ENCODE results near the gene IMPG1.
"Not testable (repeated sequence)": the region's sequence is repeated elsewhere in the genome, so short reads cannot be mapped to it uniquely, and the experiment has no call there.

Gene IMPG1

DNA sequence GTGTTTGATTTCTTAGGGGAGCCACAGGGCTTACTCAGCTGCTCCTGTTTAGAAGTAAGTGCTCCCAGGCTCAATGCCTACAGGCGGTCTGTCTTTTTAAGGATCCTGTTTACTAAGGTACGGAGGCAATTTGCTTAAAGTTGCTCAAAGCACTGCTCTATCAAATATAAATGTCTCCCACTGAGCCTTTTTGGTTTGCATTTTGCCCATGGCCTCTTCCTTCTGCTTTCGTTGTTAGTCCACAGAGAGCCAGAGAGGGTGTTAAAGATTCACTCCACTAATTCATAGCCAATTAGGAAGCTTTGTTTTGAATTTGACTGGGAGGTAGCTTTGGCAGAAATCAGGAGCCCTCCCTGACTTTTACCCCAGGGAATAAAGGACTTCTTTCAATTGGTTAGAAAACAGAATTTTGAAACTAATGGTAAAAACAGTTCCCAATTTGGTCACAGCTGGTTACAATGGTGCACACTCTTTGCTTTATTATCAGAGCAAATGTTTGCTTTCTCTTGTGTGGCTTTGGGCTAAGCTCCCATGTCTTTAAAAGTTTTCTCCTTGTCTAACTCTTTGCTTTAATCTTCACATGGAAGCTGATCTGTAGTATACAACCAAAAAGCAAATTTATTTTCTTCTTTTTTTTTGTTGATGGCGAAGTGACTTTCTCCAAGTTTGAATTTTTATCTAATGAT lies 126.2 kb downstream of the IMPG1 start:
- no peak for DNase-seq

DNA sequence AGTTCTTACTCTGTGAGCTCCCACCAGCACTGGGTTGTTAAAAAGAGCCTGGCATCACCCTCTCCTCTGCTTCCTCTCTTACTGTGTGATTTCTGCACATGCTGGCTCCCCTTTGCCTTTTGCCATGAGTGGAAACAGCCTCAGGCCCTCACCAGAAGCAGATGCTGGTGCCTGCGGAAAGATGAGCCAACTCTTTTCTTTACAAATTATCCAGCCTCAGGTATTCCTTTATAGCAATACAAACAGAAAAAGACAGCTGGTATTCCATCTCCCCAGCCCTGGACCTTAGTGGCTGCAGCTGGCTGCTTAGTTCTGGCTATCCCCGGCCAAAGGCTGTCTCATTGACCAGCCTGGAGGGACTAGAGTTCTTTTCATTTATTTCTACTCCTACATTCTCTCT lies 129.1 kb downstream of the IMPG1 start:
- no peak for DNase-seq

DNA sequence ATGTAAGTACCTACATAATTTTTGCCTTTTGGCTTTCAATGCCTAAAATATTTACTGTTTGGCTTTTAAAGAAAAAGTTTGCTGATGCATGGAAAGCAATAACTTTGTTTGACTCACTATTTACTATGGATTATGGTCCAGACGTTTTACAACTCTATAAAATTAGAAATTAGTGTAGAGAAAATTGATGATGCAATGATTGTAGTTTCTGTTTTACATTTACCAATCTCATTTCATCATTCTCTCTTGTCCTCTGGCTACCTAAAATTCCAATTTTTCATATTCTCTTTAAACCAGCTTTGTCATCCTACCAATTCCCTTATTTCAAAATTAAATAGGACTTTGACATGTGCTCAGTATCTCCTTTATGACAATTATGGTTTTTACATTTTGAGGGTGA lies 131.0 kb downstream of the IMPG1 start:
- no peak for DNase-seq

DNA sequence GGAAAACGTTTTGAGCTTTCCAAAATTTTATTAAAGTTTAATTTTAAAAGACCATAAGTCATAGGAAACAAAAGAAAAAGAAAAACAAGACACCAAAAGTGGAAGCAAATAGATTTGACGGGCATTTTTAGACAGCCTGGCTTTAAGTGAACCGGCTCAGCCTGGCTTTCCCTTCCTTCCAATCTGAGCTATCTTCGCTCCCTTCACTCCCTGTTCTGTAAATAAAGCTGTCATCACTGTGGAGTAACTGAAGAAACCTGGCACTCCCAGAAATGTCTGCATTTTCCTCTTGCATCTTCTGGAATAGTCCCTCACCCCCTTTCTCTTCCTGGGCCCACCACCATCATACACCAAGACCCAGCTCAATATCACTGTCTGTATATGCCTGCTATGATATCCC lies 131.9 kb downstream of the IMPG1 start:
- no peak for DNase-seq

DNA sequence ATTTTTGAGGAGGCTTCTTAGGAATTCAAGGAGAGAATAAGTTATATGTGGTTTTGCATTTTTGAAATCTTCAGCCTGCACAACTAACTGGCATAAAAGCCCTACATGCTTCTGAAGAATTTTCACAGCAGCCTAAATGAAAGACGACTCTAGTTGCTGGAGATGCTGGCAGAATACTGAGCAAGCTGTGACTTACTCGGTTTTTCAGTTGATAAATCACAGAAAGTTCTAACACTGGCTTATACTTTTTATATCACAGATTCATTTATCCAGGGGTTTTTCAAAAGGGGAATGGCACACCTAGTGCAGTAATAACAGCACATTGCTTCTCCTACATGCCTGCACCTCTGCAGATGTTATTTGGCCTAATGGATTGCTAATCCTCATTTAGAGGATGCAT lies 134.6 kb downstream of the IMPG1 start:
- DNase-seq: no peak

DNA sequence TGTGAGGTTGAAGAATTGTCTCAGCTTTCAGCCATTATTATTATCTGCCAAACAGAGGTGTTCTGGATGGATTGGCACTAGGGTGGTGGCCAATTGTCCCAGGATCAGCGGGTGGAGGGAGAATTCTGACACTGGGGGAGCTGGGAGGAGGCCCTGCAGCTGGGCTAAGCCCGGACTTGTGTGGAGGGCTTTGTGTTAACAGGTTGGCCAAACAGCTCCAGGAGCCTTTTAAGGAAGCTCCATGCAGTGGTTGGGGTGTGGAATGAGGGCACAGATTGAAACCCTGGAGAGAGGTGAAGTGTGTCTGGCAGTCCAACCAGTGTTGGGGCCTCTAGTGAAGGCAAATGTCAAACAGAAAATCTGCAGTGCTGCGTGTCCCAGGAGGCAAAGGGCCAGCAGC lies 135.8 kb downstream of the IMPG1 start:
- no peak for DNase-seq

DNA sequence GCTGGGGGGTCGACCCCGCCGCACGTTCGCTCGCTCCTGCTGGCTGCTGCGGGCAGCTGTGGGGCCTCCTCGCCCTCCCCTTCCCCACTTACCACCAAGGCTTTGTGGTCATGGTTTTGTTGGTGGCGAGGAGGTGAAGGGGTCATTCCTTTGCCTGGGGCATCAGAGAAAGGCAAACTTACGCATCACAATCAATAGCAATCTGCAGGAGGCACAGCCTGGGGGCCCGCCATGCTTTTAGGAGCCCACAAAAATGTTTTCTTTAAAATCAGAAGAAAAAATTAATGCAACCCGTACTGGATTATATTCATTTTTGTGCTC lies 137.0 kb downstream of the IMPG1 start:
- DNase-seq: no peak

DNA sequence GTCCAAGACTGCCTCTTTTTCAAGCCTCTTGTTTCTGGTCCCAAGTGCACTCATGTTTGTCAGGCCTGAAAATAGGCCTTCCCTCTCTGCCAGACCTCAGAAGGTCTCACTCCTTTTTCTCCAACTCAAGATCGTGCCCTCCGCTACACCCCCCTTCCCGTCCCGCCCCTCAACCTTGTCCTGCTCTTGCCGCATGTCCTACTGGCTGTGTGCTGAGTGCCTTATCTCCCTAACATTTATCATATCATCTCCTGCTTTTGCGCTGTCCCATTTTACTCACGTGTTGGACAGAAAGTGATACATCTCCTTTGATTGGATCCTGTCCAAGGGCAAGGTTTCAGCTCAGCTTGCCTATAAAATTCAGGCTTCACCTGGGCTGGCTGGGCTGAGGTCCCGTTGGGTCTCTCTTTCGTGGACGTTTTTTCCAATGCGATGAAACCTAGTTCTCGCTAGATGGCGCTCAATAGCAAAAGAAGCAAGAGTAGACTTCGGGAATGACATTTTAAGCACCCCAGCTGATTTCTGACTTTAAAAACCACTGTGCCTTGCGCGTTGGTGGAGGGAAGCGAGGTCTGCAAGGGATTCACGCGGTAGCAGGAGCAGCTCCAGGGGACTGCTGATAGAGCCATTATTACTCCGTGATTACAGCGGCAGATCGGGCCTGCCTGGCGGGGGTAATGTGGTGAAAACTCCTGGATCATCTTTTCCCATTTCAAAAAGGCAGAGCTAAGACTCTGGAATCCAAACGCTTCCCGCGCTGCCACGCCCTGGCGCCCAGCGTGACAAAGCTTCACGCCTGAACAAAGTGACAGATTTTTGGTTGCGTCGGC lies 137.6 kb downstream of the IMPG1 start:
- peak; percentile 81 for DNase-seq

DNA sequence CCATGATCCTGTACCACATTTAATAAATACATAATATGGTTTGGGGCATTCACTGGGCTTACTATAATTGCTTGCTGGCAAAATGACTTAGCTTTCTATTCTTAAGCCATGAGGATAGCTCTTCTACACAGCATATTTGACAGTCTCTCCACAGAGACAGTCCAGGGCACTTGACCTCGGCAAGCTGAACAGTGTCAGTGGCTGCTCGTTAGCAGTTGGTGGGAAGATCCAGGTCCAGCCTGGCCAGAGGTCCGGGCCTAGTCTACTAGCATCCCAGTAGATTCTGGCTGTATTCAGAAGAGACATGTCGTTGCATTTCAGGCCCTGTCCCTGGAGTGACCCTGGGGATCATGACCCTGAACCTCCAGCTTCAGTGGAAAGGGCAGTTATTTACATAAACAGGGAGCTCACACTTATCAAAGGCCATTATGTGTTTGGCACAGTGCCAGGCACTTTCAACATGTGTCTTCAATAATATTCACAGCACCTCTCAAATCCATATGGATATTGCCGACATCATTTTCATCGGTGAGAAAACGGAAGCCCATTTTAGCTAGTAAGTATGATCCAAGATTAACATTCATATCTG lies 139.0 kb downstream of the IMPG1 start:
- no peak for DNase-seq

DNA sequence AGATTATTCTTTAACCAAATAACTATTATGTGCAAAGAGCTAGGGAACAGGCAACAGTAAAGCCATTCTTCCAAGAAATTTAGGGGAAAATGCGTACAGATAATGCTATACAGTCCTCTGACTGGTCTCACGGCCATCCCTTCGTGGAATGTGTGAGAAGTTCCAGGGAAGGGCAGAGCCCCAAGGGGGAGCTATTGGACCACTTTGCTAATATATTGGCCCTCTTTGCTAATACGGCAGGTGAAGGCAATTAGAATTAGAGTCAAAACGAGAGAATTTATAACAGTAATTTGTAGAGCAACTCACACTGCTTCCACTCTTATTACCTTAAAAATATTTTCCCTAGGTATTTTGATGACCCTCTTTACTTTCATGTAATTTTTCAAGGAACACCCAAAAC lies 140.4 kb downstream of the IMPG1 start:
- peak; percentile 24 for DNase-seq

DNA sequence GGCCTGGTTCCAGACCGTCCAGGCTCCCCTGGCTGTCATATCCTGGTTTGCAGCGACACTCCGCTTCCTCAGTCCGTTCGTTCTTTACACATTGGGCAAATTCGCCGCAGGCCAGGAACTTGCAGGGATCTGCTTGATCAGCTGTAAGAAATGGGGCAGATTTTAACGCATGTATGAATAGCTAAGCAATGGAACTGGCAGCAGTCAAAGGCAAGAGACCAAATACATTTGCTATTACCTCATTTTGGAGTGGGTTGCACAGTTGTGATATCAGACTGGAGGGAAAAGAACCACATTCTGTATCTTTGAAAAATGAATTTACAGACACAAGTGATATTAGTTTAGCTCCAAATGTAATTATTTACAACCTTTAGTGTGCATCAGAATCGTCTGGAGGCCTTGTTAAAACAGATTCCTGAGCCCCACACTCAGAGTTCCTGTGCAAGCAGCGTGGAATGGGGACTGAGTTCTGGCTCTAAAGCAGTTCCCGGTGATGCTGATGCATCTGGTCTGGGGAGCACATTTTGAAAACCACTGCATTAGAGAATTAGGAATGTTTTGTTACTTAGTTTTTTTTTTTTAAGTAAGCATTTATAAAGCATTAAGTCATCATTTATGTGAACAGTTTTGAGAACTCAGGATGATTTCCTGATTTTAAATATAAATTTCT lies 141.3 kb downstream of the IMPG1 start:
- DNase-seq: peak; percentile 12

DNA sequence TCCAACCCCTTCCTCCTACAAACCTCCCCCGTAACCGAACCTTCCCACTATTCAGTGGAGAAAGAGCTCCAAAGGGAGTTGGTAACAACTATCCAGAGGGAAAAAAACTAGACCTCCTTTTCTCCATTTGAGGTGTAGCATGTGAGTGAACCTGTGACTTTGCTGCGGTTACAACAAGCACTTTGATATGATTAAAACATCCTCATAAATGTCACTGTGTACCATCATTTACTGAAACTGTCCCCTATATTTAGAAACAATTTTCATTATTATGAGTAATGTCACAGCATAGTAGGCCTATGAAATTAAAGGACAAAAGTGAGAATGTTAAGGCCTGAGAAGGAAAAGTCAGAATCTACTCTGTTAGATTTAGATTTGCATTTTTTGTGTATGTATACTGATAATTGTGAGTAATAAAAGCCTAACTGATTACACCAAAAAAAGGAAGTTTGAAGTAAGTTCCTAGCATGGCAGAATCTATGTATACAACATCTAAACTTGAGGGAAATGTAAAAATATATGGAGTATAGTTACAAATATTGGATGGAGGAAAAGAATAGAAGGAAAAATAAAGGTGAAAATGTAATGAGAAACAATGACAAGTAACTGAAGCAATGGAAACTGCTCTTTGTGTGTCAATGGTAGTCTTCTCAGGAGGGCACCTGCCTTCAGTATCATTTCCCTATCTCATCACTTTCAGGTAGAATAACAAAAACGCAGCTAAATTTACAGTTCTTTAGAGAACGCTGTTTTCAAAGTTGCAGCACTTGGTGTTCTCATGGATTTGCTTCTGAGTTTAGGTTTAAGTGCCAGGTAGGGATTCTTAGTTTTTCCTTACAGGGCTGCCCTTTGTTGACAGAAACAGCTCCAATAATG lies 145.9 kb downstream of the IMPG1 start:
- no peak for DNase-seq

DNA sequence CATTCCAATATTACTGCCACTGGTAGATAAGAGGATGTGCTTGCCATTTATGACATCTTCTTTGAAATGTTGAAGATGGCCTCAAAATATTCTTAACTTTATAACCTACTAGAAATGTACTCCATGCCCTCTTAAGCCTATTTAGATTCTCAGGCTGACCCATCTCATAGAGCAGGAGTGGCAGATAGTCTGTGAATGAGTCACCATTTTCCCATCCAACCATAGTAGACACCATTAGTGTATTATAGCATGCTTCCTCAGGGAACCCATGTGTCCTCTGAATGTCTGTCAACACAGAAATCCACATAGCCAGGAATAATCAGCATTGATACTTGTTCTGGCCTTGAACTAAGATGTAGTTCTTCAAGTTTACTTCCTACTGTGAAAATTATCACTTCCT lies 150.2 kb downstream of the IMPG1 start:
- peak; percentile 60 for DNase-seq

DNA sequence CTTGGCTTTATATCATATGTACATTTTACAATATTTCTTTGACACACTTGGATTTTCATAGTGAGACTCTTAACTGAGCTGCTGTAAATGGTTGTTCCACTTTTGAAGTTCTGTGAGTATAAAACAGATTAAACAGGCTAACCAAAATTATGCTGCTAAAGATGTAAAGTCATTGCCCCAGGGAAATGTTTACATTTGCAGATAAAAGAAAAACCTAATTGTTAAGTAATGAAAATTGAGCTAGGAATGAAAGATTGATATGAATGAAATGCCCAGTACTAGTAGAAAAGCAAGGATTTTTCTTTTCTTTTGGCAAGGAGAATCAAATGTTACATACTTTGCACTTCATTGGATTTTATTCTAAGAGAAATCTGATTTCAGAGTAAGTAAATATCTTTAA lies 159.4 kb downstream of the IMPG1 start:
- no peak for DNase-seq

DNA sequence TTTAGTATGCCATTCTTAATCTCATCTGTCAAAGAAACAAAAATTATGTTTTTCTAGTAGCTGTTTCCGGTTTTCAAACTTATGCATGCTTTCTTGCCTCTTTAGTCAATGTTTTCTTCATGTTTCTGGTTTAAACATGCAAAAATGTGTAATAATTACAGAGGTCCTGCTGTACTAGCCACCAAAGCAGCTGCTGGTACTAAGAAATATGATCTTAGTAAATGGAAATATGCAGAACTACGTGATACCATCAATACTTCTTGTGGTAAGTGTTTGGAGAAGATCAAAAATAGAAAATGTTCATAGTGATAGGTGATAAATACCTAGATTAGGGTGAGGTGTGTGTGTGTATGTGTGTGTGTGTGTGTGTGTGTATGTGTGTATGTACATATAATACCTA lies 165.0 kb downstream of the IMPG1 start:
- DNase-seq: no peak

DNA sequence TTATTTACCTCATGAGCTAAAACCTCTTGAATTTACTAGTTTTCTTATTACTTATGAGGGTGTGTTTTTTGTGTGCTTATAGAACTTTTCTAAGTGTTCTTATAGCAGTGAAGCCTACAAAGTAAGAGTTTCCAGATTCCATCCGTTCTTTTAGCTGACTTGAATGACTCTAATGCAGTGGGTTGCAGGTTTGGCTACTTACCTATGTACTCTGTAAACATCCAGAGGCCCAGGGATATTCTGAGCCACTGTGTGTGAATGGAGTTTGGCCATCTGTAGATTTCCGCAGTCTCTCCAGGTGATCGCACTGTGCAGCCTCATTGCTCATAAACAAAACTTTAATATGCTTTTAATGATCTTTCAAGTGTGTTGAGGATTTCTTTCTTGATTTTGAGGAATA lies 165.6 kb downstream of the IMPG1 start:
- DNase-seq: no peak

DNA sequence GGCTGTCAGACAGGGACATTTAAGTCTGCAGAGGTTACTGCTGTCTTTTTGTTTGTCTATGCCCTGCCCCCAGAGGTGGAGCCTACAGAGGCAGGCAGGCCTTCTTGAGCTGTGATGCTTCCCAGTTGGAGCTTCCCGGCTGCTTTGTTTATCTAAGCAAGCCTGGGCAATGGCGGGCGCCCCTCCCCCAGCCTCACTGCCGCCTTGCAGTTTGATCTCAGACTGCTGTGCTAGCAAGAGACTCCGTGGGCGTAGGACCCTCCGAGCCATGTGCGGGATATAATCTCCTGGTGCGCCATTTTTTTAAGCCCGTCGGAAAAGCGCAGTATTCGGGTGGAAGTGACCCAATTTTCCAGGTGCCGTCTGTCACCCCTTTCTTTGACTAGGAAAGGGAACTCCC lies 167.3 kb downstream of the IMPG1 start:
- DNase-seq: not testable (repeated sequence)

DNA sequence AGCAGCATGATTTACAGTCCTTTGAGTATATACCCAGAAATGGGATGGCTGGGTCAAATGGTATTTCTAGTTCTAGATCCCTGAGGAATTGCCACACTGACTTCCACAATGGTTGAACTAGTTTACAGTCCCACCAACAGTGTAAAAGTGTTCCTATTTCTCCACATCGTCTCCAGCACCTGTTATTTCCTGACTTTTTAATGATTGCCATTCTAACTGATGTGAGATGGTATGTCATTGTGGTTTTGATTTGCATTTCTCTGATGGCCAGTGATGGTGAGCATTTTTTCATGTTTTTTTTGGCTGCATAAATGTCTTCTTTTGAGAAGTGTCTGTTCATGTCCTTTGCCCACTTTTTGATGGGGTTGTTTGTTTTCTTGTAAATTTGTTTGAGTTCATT lies 172.2 kb downstream of the IMPG1 start:
- DNase-seq: not testable (repeated sequence)

DNA sequence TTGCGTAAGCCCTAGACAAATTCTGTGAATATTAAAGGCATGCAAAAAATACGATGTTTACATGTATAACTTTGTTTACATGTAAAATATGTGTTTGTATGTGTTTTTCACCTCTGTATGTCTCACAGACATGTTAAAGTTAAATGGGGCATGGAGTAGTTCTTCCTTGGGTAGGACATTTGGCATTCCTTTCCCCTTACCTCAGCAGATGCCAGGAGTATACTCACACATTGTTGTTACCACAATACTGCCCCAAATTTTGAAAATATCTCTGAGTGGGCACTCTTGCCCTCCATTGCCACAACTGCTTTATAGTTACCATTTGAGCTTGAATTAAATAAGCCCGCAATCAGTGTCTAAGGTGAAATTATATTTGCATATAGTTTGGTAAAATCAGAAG lies 175.9 kb downstream of the IMPG1 start:
- DNase-seq: peak; percentile 25

DNA sequence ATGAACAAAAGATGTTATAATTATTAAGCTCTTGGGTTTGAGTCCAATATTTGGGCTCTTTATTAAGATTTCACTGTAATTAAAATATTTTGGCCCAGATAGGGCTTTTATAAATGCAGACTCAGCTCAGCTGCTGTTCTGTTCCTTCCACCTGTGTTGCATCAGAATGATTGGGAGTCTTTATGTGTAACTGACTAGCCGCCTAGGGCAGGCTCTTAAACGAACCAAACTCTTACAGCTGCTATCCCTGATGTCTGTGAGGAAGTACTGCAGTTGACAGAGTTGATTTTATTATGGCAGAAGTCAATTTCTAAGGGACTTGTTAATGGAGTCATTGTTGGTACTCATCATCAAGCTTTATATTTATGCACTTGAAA lies 178.7 kb downstream of the IMPG1 start:
- DNase-seq: no peak

DNA sequence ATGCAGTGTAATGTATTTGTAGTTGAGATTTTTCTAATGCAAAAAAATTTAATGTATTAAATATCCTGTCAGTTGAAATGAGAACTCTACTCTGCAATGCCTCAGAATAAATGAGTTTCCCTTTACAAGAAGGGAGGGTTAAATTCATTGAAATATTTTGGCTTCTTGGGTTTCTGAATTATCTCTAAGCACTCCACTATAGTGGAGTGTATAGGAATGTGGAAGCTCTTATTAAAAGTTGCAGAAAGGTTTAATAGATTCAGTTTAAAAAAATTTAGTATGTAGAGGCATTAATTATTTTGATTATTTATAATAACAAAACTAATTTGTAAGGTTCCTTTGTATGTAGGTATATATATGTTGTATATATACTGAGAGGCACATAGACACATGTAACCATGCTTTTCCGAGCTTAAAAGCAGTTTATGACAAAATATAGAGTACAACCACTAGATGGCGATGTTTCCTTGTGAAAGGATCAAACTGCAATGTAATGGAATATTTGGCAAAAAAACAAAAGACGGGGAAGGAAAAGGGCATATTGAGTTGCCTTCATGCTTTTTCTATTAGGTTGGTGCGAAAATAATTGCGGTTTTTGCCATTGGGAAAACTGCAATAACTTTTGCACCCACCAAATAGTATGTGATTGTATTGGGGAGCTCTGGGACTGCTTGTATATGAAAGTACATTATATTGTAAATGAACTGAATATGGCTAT lies 179.2 kb downstream of the IMPG1 start:
- peak; percentile 69 for DNase-seq

DNA sequence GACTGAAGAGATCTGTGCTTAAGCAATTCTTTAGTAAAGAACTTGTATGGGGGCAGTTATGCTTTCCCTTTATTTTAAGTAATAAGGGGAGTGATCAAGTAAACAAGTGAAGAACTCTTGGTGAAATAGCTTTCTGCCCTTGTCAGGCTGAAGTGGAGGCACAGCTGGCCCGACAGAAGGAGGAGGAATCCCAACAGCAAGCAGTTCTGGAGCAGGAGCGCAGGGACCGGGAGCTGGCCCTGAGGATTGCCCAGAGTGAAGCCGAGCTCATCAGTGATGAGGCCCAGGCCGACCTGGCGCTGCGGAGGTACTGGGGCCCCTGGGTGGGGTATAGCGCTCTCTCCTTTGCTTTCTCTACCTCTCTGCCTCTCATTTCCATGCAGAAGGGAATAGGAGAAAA lies 180.1 kb downstream of the IMPG1 start:
- DNase-seq: no peak
